Fibroblast of lung (primary cell): ENCODE results near the gene FRS2.

Experiments used
- EZH2 ChIP-seq: IDR thresholded peaks from 2 replicates; pipeline ENCODE4 v1.5.1; 2012; ENCODE audit warnings: low read length, control low read depth, mild to moderate bottlenecking; ENCODE audit errors: missing control alignments
- TF ChIP-seq, protein P1 (sequence below), 2 donors: IDR thresholded peaks in 1 of 2; conservative IDR thresholded peaks in 1 of 2; 1 replicate in 1 of 2; 2 replicates in 1 of 2; pipeline ENCODE4 v1.5.1; 2011 to 2012; ENCODE audit warnings: low read length in 2 of 2, control low read depth in 1 of 2, inconsistent platforms in 1 of 2, low read depth in 1 of 2, mild to moderate bottlenecking in 1 of 2

DNA sequence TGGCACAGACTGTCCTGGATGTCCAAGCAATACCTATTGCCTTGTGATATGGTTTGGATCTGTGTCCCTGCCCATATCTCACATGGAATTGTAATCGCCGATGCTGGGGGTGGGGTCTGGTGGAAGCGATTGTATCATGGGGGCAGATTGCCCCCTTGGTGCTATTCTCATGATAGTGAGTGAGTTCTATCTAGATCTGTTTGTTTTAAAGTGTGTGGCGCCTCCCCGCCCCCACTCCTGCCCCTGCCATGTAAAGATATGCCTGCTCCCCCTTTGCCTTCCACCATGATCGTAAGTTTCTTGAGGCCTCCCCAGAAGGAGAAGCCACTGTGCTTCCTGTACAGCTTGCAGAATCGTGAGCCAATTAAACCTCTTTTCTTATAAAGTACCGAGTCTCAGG is 157.3 kb downstream of the FRS2 start:
- TF ChIP-seq, protein P1, sequence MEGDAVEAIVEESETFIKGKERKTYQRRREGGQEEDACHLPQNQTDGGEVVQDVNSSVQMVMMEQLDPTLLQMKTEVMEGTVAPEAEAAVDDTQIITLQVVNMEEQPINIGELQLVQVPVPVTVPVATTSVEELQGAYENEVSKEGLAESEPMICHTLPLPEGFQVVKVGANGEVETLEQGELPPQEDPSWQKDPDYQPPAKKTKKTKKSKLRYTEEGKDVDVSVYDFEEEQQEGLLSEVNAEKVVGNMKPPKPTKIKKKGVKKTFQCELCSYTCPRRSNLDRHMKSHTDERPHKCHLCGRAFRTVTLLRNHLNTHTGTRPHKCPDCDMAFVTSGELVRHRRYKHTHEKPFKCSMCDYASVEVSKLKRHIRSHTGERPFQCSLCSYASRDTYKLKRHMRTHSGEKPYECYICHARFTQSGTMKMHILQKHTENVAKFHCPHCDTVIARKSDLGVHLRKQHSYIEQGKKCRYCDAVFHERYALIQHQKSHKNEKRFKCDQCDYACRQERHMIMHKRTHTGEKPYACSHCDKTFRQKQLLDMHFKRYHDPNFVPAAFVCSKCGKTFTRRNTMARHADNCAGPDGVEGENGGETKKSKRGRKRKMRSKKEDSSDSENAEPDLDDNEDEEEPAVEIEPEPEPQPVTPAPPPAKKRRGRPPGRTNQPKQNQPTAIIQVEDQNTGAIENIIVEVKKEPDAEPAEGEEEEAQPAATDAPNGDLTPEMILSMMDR (conservative IDR thresholded peaks at IDR 0.05 in 1 of 2, IDR thresholded peaks at IDR 0.05 in 1 of 2; ENCODE audit: low read depth in 1 of 2, low read length in 2 of 2): no peak
- no peak for TF ChIP-seq EZH2
